ENCODE data around the gene MRPS18B. TPM values are rescaled to one million over a fixed set of nuclear protein-coding genes. Genes with fewer than 3 reads are reported as not detected.

The MRPS18B gene
- total RNA-seq, 4 donors from 2014 or later, result 35.3 to 59.8 (median 42.5) TPM

DNA sequence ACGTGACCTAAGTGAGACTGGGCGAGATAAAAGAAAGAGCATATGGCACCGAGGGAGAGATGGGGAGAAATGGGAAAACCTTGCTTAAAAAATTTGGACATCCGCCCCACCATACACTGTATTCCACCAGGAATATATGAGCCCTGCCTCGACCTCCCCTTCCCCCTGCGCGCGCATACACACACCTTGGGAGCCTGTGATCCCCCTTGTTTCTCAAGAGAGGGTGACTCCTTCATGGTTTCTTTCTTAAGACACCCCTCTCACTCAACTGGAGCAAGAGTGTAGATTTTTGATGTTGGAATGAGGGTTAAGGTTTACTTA, 45.9 kb upstream of the MRPS18B start:
- peaks cover 0 to 4% (median 0%) of the 10 kb centered on the region in 3 donors for H3K36me3 ChIP-seq
- H3K4me3 ChIP-seq, result peak overlapping the region; percentile 58 to 86 (median 76)
- H3K27me3 ChIP-seq, result no peaks in the 10 kb centered on the region
- no peak for DNase-seq
- H3K4me1 ChIP-seq, result peaks cover 0 to 37% (median 4%) of the 10 kb centered on the region in 4 donors
- H3K9me3 ChIP-seq, result no peaks in the 10 kb centered on the region
- no peak for TF ChIP-seq POLR2A (IDR thresholded peaks at IDR 0.05)
- TF ChIP-seq, protein P1, sequence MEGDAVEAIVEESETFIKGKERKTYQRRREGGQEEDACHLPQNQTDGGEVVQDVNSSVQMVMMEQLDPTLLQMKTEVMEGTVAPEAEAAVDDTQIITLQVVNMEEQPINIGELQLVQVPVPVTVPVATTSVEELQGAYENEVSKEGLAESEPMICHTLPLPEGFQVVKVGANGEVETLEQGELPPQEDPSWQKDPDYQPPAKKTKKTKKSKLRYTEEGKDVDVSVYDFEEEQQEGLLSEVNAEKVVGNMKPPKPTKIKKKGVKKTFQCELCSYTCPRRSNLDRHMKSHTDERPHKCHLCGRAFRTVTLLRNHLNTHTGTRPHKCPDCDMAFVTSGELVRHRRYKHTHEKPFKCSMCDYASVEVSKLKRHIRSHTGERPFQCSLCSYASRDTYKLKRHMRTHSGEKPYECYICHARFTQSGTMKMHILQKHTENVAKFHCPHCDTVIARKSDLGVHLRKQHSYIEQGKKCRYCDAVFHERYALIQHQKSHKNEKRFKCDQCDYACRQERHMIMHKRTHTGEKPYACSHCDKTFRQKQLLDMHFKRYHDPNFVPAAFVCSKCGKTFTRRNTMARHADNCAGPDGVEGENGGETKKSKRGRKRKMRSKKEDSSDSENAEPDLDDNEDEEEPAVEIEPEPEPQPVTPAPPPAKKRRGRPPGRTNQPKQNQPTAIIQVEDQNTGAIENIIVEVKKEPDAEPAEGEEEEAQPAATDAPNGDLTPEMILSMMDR (IDR thresholded peaks at IDR 0.05), result no peak
- peak overlapping the region; percentile 84 to 87 (median 86) for H3K27ac ChIP-seq

DNA sequence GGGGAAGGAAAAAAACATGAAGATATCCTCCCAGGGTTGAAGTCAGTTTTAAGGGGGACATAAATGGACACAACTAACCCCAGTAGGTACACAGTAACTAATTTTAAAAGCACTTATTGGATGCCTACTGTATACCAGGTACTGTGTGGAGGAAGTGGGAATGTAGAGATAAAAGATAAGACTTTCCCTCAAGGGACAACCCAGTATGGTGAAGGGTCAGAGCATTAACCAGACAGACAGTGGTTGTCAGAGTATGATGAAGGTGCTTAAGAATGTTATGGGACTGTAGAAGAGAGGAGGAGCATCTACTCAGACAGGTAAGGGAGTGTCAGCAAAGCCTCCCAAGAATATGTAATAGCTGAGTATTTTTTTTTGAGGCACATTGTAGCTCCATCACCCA, 45.5 kb upstream of the MRPS18B start:
- Histone ChIP-seq H3K9me3 (no peaks in the 10 kb centered on the region), H3K36me3 (peaks cover 0 to 6% (median 0%) of the 10 kb centered on the region in 3 donors), H3K27ac (peak overlapping the region in 2 of 4 donors; percentile 84 to 87), H3K27me3 (no peaks in the 10 kb centered on the region), H3K4me1 (peaks cover 0 to 37% (median 4%) of the 10 kb centered on the region in 4 donors), H3K4me3 (peak overlapping the region; percentile 58 to 86 (median 76))
- TF ChIP-seq, protein P1 (IDR thresholded peaks at IDR 0.05), result no peak
- no peak for TF ChIP-seq POLR2A (IDR thresholded peaks at IDR 0.05)
- no peak for DNase-seq

DNA sequence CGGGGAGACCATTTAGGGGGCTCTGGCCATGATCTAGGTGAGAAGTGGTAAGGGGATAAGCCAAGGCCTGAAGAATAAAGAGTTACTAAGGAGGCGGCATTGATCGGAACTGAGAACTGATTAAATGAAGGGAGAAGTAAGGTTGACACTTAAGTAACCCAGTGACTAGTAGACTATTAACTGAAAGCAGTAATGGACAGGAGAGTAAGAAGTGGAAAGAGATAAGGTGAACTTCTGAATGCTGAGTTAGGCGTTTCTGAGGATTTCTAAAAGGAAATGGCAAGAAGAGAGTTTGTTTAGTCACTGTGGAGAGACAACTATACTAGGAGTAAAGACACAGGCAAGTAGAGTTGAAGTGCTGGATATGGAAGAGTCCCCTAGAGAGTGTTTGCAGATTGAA, 44.5 kb upstream of the MRPS18B start:
- Histone ChIP-seq H3K9me3 (no peaks in the 10 kb centered on the region), H3K27me3 (no peaks in the 10 kb centered on the region), H3K36me3 (peaks cover 0 to 16% (median 0%) of the 10 kb centered on the region in 3 donors), H3K4me1 (peaks cover 0 to 37% (median 4%) of the 10 kb centered on the region in 4 donors), H3K4me3 (peak overlapping the region in 1 of 4 donors; percentile 72), H3K27ac (peak overlapping the region in 1 of 4 donors; percentile 53)
- DNase-seq, result no peak
- TF ChIP-seq, protein P1 (IDR thresholded peaks at IDR 0.05), result no peak
- TF ChIP-seq POLR2A (IDR thresholded peaks at IDR 0.05), result no peak

DNA sequence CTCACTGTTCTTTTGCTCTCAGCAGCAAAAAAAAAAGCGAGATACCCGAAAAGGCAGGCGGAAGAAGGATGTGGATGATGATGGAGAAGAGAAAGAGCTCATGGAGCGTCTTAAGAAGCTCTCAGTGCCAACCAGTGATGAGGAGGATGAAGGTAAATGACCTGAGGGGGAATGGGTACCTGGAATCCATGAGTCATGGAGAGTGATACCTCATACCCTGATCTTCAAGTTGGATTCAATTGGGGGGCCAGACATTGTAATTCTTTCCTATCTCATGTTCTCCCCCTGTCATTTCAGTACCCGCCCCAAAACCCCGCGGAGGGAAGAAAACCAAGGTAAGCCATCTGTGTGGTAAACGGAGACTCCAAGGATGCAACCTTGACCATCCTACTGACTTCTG, 39.6 kb upstream of the MRPS18B start:
- H3K27me3 ChIP-seq, result no peaks in the 10 kb centered on the region
- H3K27ac ChIP-seq, result no peak overlapping the region
- peaks cover 0 to 16% (median 0%) of the 10 kb centered on the region in 4 donors for H3K4me1 ChIP-seq
- no peak overlapping the region for H3K4me3 ChIP-seq
- no peaks in the 10 kb centered on the region for H3K9me3 ChIP-seq
- H3K36me3 ChIP-seq, result peaks cover 0 to 64% (median 0%) of the 10 kb centered on the region in 3 donors
- no peak for DNase-seq
- TF ChIP-seq, protein P1 (IDR thresholded peaks at IDR 0.05), result no peak
- TF ChIP-seq POLR2A (IDR thresholded peaks at IDR 0.05), result no peak

DNA sequence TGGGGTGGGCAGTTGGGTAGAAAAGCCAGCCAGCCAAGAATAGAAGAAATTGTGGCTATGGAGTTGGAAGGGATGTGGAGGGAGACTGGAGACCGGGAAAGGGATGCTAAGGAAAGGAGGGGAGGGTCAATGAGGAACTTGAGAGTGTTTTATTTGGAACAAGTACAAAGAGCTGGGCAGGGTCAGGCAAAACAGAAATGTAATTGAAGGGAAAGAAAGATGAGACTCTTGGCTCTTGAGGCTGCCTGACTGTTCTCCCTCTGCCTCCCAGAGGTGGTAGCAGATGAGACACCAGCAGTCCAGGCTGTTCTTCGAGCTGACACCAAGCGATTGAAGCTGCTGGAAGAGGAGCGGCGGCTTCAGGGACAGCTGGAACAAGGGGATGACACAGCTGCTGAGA, 33.7 kb upstream of the MRPS18B start:
- Histone ChIP-seq H3K9me3 (no peaks in the 10 kb centered on the region), H3K36me3 (peaks cover 0 to 98% (median 0%) of the 10 kb centered on the region in 3 donors), H3K27ac (no peak overlapping the region), H3K4me1 (no peaks in the 10 kb centered on the region), H3K4me3 (no peak overlapping the region), H3K27me3 (no peaks in the 10 kb centered on the region)
- no peak for DNase-seq
- TF ChIP-seq, protein P1 (IDR thresholded peaks at IDR 0.05), result no peak
- TF ChIP-seq POLR2A (IDR thresholded peaks at IDR 0.05), result no peak

Measured in Peyer's patch (tissue), 4 donors.